Adrenal gland (tissue), 19 donors: Measurements from ENCODE around the gene C19orf38. TPM values are rescaled to one million over a fixed set of nuclear protein-coding genes. Genes with fewer than 3 reads are reported as not detected.

ENCODE experiments used
- DNase-seq, 7 donors: peaks; one replicate each; pipeline ENCODE4 v3.0.0-alpha.2; 2019 to 2020
- H3K27ac ChIP-seq, 5 donors: fragments of 200-600 bp; sonication (generic) in 4 of 5; 1 replicate in 3 of 5; 2 replicates in 2 of 5; pipeline versions ENCODE4 v1.5.1 to v1.8.0; 2016 to 2020; ENCODE audit warnings: mild to moderate bottlenecking in 1 of 5
- H3K27me3 ChIP-seq: fragments of 200-600 bp; 2 replicates; pipeline ENCODE4 v1.8.0; 2021
- H3K36me3 ChIP-seq, 2 donors: fragments of 200-600 bp; replicated peaks in 1 of 2; 1 replicate in 1 of 2; 2 replicates in 1 of 2; pipeline versions ENCODE4 v1.5.1 to v1.8.0; 2018 to 2022
- H3K4me1 ChIP-seq, 2 donors: fragments of 200-600 bp; replicated peaks in 1 of 2; 1 replicate in 1 of 2; 2 replicates in 1 of 2; pipeline versions ENCODE4 v1.5.1 to v1.8.0; 2018 to 2021
- H3K4me3 ChIP-seq, 4 donors: fragments of 200-600 bp; sonication (generic) in 3 of 4; one replicate each; pipeline ENCODE4 v1.5.1; 2016 to 2018
- H3K9me3 ChIP-seq, 3 donors: fragments of 200-600 bp; sonication (generic) in 1 of 3; replicated peaks in 1 of 3; 1 replicate in 2 of 3; 2 replicates in 1 of 3; pipeline versions ENCODE4 v1.5.1 to v1.8.0; 2016 to 2021
- POLR2A ChIP-seq, 2 donors: fragments of 450-650 bp; IDR thresholded peaks; one replicate each; pipeline ENCODE4 v1.6.1; 2017; ENCODE audit warnings: antibody characterized with exemption in 2 of 2, mild to moderate bottlenecking in 2 of 2, moderate library complexity in 1 of 2
- WGBS, 4 donors: extraction: QIAGEN DNeasy Blood & Tissue Kit in 2 of 4; methylation state at CpG; one replicate each; pipeline versions ENCODE4 v1.1.5 to v1.1.7; 2013 to 2017; 5-methylcytosine and 5-hydroxymethylcytosine counted together
- intact Hi-C, 2 donors: fragments of 100-400 bp; cut with DNase I; formaldehyde crosslinking; loops; one replicate each; pipeline versions ENCODE4 v1.14.1 to v1.15.0; 2022 to 2023
- long read RNA-seq, 10 donors: library from polyadenylated mRNA in 3 of 10; unstranded in 2 of 10; stranded (forward) in 1 of 10; transcript quantifications; one replicate each; pipeline ENCODE4 v2.0.0 and lab custom pipeline, GENCODE V29; 2021 to 2026
- polyA plus RNA-seq, 3 donors: library from polyadenylated mRNA; stranded (reverse); fragments of 200-250 nt in 2 of 3; fragments of 350-450 nt in 1 of 3; fragmentation: Illumina TruSeq in 1 of 3; extraction: RNeasy Lipid Tissue Mini Kit (QIAGEN cat#74804) in 1 of 3; gene quantifications; one replicate each; pipeline ENCODE4 v1.2.3, GENCODE V29; 2013 to 2014
- total RNA-seq, 9 donors: library from RNA; depleted of rRNA in 4 of 9; stranded (reverse); fragments of >200 nt in 4 of 9; fragments of 120-200 nt in 1 of 9; fragmentation: NEBNext Ultra II Directional in 1 of 9; extraction: Animal tissue kit (Norgen Biotek cat#: 25700) in 1 of 9; gene quantifications; one replicate each; pipeline versions ENCODE4 v1.1.0 to v1.2.4, GENCODE V29; 2013 to 2023
- TF ChIP-seq, protein P1 (sequence below), 6 experiments: fragments of 450-650 bp in 4 of 6; fragments of 200-600 bp in 2 of 6; sonication (generic) in 1 of 6; IDR thresholded peaks; 1 replicate in 5 of 6; 2 replicates in 1 of 6; pipeline versions ENCODE4 v1.5.1 to v1.8.0; 2016 to 2021; ENCODE audit warnings: antibody characterized with exemption in 6 of 6, mild to moderate bottlenecking in 2 of 6, moderate library complexity in 1 of 6
- donor health status: healthy with polysubstance abuse.
- donor health status: Bipolar disorder and iron deficiency.
- donor health status: DM: yes; HTN: yes; CAD: no.
- donor health status: DM: no; HTN: no; CAD: no.
- donor health status: DM: no; HTN: no; CAD: no.
- donor health status: DM: yes; HTN: yes; CAD: no.

The C19orf38 gene
- 1 to 10 TPM in 7 of 9 donors, under 1 TPM in 2; 0.30 to 5.6 (median 1.9) TPM for total RNA-seq
- 1 to 10 TPM; 1.1 to 2.0 (median 1.9) TPM for polyA plus RNA-seq
- long read RNA-seq, donor 1: 0 reads
- long read RNA-seq, donor 2: 0 reads
- long read RNA-seq, donor 3: 0 reads
- long read RNA-seq, donor 4, partial matches to known transcripts: 0 of 1 reads
- long read RNA-seq, donor 4, other reads (novel, unspliced or antisense): 0 of 1 reads
- long read RNA-seq, donor 5, partial matches to known transcripts: 0 of 2 reads
- long read RNA-seq, donor 5, other reads (novel, unspliced or antisense): 0 of 2 reads
- long read RNA-seq, donor 6: 0 reads
- long read RNA-seq, donor 7, partial matches to known transcripts: 0 of 1 reads
- long read RNA-seq, donor 7, other reads (novel, unspliced or antisense): 0 of 1 reads
- long read RNA-seq, donor 8, partial matches to known transcripts: 0 of 1 reads
- long read RNA-seq, donor 8, other reads (novel, unspliced or antisense): 0 of 1 reads
- long read RNA-seq, donor 9: 0 reads
- long read RNA-seq, donor 10: 0 reads

DNA sequence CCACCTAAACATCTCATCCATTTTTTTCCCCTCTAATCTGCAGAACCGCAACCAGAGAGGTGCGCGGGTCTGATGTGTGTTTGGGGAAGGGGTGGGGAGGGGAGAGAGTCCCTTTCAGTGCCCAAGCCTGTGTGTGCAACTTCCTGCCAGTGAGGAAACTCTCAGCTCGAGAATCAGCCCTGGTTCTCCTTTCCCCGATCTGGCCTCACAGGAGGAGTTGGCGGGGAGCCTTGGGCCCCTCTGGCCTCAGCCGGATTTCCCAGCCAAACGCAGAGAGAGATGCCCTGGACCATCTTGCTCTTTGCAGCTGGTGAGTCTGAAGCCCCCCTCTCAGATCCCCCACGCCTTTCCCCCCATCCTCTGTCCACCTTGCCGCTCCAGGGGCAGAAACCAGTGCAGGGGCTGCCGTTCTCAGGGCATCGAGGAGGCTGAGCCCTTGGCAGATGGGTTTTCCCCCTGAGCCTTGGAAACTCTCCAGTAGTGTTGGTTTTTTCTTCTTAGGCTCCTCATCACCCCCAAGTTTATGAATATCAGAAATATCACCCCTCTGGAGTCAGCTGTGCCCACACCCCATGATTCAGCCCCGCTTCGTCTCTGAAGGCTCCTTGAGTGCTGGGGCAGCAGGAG, at the start of gene C19orf38:
C19orf38 (plus strand) TSS at position 186 of the 627 bp plus-strand sequence; CDS start at position 280, 94 bp downstream.
- DNase-seq: no peak
- Histone ChIP-seq H3K4me1 (no peaks in the 10 kb centered on the region), H3K9me3 (peaks cover 0 to 8% (median 0%) of the 10 kb centered on the region in 3 donors), H3K27ac (no peak within 1 kb of the TSS), H3K27me3 (no peaks in the 10 kb centered on the region), H3K4me3 (no peak within 1 kb of the TSS), H3K36me3 (no peaks in the 10 kb centered on the region)
- TF ChIP-seq POLR2A (IDR thresholded peaks at IDR 0.05): no peak
- TF ChIP-seq, protein P1, sequence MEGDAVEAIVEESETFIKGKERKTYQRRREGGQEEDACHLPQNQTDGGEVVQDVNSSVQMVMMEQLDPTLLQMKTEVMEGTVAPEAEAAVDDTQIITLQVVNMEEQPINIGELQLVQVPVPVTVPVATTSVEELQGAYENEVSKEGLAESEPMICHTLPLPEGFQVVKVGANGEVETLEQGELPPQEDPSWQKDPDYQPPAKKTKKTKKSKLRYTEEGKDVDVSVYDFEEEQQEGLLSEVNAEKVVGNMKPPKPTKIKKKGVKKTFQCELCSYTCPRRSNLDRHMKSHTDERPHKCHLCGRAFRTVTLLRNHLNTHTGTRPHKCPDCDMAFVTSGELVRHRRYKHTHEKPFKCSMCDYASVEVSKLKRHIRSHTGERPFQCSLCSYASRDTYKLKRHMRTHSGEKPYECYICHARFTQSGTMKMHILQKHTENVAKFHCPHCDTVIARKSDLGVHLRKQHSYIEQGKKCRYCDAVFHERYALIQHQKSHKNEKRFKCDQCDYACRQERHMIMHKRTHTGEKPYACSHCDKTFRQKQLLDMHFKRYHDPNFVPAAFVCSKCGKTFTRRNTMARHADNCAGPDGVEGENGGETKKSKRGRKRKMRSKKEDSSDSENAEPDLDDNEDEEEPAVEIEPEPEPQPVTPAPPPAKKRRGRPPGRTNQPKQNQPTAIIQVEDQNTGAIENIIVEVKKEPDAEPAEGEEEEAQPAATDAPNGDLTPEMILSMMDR (IDR thresholded peaks at IDR 0.05): no peak
- 42 to 47% (median 47%) methylated on average over 10 to 14 of the region's 14 CpGs for WGBS, 4 donors
- intact Hi-C loops: no loop called here

DNA sequence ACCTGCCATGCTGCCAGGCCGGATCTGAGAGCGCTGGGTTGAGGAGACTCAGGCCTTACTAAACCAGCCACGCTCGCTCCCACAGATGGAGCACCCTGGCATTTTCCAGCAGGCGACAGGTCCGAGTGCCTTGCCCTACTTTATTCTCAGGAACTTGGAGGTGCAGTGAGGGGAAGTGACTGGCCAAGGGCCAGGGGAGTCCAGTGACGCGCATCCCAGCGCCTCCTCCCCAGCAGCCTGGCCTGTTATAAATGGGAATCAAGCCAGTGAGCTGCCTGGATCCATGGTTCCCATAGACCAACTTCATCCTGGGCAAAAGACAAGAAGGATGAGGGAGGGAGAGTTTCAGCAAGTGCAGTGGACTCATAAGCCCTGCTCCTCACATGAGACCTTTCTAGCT, 47.7 kb upstream of the C19orf38 start:
- intact Hi-C loops: no loop called here

DNA sequence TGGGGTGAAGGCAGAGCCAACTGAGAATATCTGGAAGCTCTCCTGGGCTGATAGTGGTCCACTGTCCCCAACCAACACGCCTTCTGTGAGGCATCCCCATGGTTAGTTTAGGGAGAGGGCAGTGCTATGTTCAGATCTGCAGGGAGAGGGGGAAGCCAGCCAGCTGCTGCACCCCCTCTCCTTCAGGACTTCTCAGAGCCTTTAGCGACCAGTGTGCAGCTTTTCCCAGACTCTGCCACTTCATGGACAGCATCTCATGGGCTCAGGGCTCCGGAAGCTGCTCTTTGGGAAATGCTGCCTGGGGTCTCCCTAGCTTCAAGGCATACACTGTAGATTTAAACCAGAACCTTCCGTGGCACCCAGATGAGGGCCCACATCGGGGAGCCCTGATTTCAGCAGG, 45.7 kb upstream of the C19orf38 start:
- Histone ChIP-seq H3K4me3 (no peak overlapping the region), H3K27ac (no peak overlapping the region), H3K4me1 (peaks cover 0 to 10% of the 10 kb centered on the region in 2 donors), H3K36me3 (peaks cover 0 to 83% of the 10 kb centered on the region in 2 donors), H3K27me3 (no peaks in the 10 kb centered on the region), H3K9me3 (no peaks in the 10 kb centered on the region)
- TF ChIP-seq, protein P1 (IDR thresholded peaks at IDR 0.05): no peak
- no peak for TF ChIP-seq POLR2A (IDR thresholded peaks at IDR 0.05)
- 90 to 99% (median 96%) methylated on average over 2 to 5 of the region's 5 CpGs for WGBS, 4 donors
- intact Hi-C loops: no loop called here
- DNase-seq: no peak

More for the DNA sequence above, 47.7 kb upstream of the C19orf38 start:
- H3K36me3 ChIP-seq: peaks cover 0 to 95% of the 10 kb centered on the region in 2 donors
- peaks cover 0 to 10% of the 10 kb centered on the region in 2 donors for H3K4me1 ChIP-seq
- H3K4me3 ChIP-seq: no peak overlapping the region
- H3K27ac ChIP-seq: peak overlapping the region in 2 of 5 donors; percentile 47 to 51
- no peaks in the 10 kb centered on the region for H3K9me3 ChIP-seq
- TF ChIP-seq POLR2A (IDR thresholded peaks at IDR 0.05): no peak
- TF ChIP-seq, protein P1 (IDR thresholded peaks at IDR 0.05): no peak
- WGBS, 4 donors: 30 to 50% (median 46%) methylated on average over 2 to 9 of the region's 9 CpGs
- peak; percentile 48 to 85 (median 69) for DNase-seq
- no peaks in the 10 kb centered on the region for H3K27me3 ChIP-seq

- H3K4me3 ChIP-seq: no peak overlapping the region
- TF ChIP-seq, protein P1 (IDR thresholded peaks at IDR 0.05): no peak
- no peak for TF ChIP-seq POLR2A (IDR thresholded peaks at IDR 0.05)
- no peak for DNase-seq
- H3K27ac ChIP-seq: no peak overlapping the region
- H3K36me3 ChIP-seq: peaks cover 0 to 75% of the 10 kb centered on the region in 2 donors
- no peaks in the 10 kb centered on the region for H3K27me3 ChIP-seq
- WGBS, 4 donors: 92 to 99% (median 98%) methylated on average over 7 to 9 of the region's 9 CpGs
- intact Hi-C loops: no loop called here
- H3K9me3 ChIP-seq: no peaks in the 10 kb centered on the region
- H3K4me1 ChIP-seq: peaks cover 0 to 10% of the 10 kb centered on the region in 2 donors
These were observed 45.0 kb upstream of the C19orf38 start for GRCh38 chr19:10803252-10803651.
